GM03348 (cell line): ENCODE data around the gene ALDH3A2.
"Not testable (repeated sequence)": the region's sequence is repeated elsewhere in the genome, so short reads cannot be mapped to it uniquely, and the experiment has no call there.

Experiments
- DNase-seq: peaks from one replicate; pipeline ENCODE4 v3.0.0; 2012; ENCODE audit warnings: low spot score

The ALDH3A2 gene

GRCh38 chr17:19678581-19679453 lies 30.3 kb downstream of the ALDH3A2 start:
- DNase-seq = no peak

- no peak for DNase-seq
Observed at GRCh38 chr17:19683117-19683516, 34.6 kb downstream of the ALDH3A2 start.

GRCh38 chr17:19684909-19685580 lies 36.5 kb downstream of the ALDH3A2 start:
- not testable (repeated sequence) for DNase-seq

GRCh38 chr17:19686400-19687090 lies 38.0 kb downstream of the ALDH3A2 start:
- DNase-seq = no peak

GRCh38 chr17:19702217-19702641 lies 53.7 kb downstream of the ALDH3A2 start:
- no peak for DNase-seq

GRCh38 chr17:19703106-19703827 lies 54.7 kb downstream of the ALDH3A2 start:
- DNase-seq = peak; percentile 13

- DNase-seq = no peak
Observed at GRCh38 chr17:19703828-19704613, 55.5 kb downstream of the ALDH3A2 start.

- DNase-seq = no peak
Observed at GRCh38 chr17:19705201-19705600, 56.6 kb downstream of the ALDH3A2 start.

- DNase-seq = peak; percentile 6
Observed at GRCh38 chr17:19705771-19706770, 57.5 kb downstream of the ALDH3A2 start.

- DNase-seq = peak; percentile 8
Observed at GRCh38 chr17:19706791-19707727, 58.5 kb downstream of the ALDH3A2 start.

GRCh38 chr17:19707728-19708221 lies 59.2 kb downstream of the ALDH3A2 start:
- peak; percentile 5 for DNase-seq

- DNase-seq = no peak
Observed at GRCh38 chr17:19708431-19709175, 60.1 kb downstream of the ALDH3A2 start.

GRCh38 chr17:19709841-19710240 lies 61.3 kb downstream of the ALDH3A2 start:
- DNase-seq = no peak

GRCh38 chr17:19712436-19713004 lies 64.0 kb downstream of the ALDH3A2 start:
- no peak for DNase-seq

- DNase-seq = no peak
Observed at GRCh38 chr17:19713462-19713861, 64.9 kb downstream of the ALDH3A2 start.

- no peak for DNase-seq
Observed at GRCh38 chr17:19713901-19714361, 65.4 kb downstream of the ALDH3A2 start.
